GM19455 (cell line): ENCODE data around the gene CCSAP.
"Not testable (repeated sequence)": the region's sequence is repeated elsewhere in the genome, so short reads cannot be mapped to it uniquely, and the experiment has no call there.

ENCODE experiments used
- ATAC-seq: cut with Tn5 transposase; IDR thresholded peaks from one replicate; pipeline ENCODE4 v1.9.1; 2021; ENCODE audit not compliant: unreplicated experiment

The CCSAP gene

DNA sequence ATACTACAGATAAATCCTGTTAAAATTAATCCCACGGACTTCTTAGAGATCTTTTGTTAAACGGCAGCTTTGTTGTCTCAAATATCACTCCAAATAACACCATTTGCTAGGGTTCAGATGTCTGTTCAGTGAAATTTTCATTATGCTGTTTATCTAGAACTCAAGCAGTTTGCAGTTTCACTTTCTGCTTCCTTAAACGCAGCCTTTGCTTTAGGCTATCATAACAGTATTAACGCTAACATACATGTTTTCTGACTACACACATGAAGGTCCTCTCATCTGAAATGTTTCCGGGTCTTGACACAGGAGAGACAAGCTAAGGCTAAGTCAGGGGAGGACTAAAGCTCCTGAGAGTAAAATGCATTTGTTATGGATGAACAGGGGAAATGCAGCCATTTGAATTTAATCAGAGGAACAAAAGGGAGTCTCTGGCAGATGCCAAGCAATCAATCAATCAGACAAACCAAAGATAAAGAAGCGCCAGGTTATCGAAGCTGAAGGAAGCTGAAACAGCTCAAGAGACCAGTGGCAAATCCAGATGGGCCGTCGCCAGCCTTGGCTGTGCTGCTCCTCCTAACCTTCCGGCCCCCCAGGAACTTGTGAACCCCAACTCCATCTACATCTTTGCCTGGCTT, 16.9 kb downstream of the CCSAP start:
- ATAC-seq: no peak

DNA sequence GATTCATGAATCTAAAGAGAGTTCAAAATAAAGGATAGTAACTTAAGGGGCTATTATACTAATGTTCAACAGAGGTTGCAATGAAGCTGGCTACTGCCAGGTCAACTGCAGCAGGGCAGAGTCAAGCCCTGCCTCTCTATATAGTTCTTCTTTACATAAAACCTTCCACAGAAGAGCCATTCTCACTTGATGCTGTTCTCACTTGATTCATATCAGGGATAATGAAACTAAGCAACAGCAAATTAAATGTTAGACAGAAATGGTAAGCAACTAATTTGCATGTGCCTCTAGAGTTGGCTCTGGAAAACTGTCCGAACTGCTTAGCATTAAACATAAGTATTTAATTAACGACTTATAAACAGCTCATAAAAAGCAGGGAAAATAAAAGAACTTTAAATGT, 17.4 kb downstream of the CCSAP start:
- ATAC-seq: no peak

DNA sequence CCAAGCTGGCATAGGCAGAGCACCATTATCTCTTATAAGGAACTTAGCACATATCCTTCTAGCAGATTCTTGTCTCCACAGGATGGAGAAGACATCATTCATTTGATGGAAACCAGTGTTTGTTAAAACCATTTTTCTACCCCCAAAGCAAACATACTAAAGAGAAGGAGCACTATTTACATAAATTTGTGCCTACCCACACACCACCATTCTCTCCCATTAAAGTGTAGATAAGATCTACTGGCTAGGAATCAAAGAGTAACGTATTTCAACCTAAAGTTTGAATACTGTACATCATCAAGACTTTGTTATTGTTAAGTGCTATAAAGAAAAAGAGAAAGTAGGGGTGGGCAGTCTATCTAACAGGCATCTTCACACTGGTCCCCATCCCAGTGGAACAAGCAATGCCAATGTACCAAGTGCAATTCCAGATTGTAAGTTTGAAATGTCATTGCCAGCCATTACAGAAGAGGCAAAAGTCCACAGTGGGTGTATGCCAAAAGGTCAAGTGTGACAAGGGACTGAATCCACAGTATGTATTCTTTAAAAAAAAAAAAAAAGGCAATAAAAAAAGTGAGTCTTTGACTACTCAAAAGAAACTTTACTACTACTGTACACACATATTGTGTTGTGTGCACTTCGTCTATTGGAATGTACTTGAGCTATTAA, 18.8 kb downstream of the CCSAP start:
- ATAC-seq: no peak

DNA sequence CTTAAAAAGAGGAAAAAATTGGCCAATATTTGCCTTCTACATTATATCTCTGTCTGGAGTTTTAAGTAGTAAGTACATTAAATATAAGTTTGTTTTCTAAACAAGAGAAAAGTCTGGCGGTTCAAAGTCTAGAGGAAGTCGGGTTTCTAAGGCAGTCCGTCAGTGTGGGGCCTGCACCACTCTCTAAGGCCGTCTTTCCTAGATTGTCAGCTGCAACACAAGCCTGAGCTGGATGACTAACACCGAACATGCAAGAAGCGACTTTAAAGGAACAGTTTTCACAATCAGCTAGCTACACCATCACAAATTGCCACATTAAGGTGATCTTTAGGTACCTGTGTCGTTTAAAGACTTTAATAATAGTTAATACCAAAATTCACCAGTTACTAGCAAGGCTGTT, 19.6 kb downstream of the CCSAP start:
- no peak for ATAC-seq

DNA sequence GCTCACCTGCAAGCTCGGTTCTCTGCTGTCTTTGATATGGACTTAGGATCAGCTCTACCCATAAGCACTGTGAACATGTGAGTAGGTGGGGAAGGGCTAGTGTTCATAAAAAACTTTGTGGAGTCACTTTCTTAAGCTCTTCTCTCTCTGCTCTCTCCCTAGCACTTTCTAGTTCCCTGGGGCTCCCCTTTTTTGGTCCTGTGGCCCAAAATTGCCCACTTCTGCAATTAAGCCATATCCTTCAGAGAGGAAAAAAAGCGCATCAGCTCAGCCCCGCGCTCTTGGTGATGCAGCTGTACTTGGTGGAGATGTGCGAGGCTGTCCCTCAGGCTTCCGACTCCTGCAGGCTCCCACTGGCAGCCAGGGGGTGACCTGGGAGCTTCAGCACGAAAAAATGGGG, 23.4 kb downstream of the CCSAP start:
- no peak for ATAC-seq

DNA sequence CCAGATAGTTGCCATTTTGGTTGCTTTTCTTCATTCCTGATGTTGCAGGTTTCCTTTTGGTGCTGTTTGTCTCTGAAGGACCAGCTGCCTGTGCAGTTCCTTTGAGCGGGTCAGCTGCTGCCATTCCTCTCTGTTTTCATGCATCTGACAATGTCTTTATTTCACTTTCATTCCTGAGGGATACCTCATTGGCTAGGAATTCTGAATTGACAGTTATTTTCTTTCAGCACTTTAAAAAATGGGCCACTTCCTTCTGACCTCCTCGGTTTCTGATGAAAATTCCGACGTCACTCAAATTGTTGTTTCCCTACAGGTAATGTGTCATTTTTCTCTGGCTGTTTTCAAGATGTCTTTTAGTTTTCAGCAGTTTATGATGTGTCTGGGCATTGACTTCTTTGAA, 24.8 kb downstream of the CCSAP start:
- ATAC-seq: no peak

DNA sequence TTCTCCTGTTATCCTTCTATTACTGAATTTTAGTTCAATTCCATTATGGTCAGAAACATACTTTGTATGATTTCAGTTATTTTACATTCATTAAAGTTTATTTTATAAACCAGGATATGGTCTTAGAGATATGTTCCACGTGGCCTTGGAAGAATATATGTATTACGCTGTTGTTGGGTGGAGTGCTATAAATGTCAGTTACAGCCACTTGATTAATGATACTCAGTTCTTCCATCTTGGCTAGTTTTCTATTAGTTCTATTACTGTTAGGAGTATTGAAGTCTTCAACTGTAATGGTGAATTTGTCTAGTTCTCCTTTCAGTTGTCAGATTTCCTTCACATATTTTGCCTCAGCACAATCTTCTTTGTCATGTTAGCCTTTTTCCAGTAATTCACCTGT, 26.7 kb downstream of the CCSAP start:
- ATAC-seq: no peak

DNA sequence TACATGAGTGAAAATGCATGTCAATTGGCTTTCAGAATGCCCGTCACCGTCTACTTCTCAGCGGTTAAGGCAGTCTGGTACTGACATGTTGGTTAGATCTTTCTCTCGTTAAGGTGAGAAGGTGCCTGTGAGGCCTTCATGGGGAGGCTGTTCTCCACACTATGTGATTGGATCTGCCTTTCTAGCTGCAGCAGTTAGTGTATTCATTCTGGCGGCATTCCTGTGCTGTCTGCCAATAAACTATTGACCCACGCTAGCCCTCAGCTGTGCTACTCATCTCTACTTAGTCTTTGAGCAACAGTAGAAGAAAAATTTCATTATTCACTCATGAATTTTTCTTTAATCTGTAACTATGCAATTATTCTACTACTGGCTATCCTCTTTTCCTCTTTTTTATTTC, 32.0 kb downstream of the CCSAP start:
- ATAC-seq: no peak

DNA sequence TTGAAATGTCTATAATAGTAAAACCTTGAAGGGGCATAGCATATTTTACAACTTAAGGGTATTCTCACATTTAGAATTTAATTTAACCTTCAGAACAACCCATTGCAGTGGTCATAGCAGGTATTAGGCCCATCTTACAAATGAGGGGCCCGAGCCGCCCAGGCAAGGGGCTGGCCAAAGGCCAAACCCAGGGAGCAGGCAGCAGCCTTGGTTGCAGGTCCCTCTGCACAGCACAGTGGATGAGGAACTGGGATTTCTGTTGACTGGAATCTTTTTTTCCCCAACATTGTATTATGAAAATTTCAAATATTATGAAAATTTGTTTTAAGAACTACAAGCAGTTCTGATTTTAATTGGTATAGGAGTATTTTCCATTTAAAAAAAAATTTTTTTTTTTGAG, 33.2 kb downstream of the CCSAP start:
- no peak for ATAC-seq

DNA sequence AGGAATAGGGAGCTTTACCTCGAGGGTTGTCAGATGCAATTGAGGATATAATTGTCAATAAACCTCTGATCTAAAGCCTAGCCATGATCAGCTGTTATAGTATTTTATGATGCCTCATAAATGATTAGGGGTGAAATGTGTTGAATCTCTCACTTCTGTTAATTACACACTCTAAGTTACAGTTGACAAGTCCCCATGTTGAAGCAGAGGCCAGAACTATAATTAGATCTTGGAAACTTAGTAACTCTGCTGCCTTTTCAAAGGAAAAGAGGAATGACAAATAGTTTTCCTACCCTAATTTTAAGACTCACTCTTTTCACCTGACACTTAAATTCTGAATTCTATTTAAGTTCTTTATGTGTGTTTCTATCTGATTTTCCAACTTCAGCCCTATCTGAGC, 33.8 kb downstream of the CCSAP start:
- ATAC-seq: no peak

DNA sequence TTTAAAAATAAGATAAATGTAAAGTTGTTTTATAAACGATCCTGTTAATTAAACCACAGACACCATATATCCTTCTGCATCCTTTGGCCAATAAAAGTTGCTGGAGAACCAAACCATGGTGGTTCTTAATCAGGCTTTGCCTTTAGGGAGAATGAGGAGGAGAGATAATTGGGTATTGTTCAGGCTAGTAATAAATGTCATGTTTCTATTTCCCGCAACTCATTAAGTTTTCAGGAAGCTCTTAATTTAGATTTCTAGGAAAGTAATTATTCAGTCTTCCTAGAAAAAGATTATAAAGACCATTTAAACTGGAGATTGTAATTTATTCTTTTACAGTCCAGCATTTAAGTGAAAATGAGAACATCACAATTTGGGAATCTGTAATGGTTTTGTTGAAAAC, 37.5 kb downstream of the CCSAP start:
- no peak for ATAC-seq

DNA sequence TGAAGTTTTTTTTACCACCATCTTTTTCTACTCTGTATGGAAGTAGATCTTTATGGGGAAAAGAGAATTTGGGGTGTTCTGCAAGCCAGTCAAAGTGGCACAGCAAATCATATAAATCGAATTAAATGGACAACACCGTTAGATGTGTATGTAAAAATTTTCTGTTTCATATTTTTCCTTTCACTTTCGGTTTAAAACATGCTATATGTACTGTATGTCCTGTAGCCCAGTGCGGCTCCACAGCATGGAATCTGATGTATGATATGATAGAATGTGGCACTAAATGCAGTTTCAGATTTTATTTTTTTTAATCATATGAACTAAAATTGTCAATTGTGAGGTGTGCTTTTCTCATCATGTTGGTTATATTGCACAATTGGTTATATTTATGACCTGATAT, 39.0 kb downstream of the CCSAP start:
- ATAC-seq: no peak

DNA sequence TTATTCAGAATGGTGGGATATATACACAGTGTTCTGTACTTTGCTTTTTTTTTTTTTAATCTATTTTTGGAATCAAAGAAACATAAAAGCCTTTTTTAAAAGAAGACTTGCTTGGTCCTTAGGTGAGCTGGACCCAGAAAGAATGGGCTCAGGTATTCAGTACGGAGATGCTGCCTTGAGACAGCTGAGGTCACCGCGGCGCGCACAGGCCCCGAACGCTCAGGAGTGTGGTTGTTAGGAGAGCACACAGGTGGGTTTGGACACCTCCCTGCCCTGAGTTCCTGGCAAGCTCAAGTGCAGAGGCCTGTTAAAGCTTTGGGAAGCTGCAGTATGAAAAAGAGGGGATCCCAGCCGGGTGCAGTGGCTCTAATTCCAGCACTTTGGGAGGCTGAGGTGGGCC, 40.1 kb downstream of the CCSAP start:
- no peak for ATAC-seq

DNA sequence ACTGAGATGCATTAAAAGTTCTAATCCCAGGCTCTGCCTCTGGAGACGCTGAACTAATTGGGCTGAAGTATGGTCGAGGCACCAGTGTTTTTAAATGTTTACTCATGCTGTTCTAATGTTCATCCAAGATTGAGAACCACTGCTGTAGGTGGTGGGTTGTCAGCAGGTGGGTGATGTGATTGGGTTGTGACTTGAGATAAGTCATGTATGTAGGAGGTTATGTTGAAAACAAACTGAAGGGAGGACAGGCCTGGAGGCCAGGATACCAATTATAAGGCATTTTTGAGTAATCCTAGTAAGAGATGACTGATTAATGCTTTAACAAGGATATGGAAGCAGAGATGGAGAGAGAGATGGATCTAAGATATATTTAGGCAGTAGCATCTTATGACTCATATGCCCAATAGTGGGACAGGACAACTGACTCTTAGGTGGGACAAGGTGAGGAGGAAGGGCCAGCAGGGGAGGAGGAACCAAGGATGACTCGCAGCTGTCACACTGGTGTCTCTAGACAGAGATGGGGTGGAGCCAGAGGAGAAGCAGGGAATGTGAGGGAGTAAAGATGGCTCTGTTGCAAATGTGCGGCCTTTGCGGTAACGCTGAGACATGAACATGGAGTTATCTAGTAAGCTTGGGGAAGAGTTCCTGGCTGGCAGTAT, 42.6 kb downstream of the CCSAP start:
- ATAC-seq: no peak

DNA sequence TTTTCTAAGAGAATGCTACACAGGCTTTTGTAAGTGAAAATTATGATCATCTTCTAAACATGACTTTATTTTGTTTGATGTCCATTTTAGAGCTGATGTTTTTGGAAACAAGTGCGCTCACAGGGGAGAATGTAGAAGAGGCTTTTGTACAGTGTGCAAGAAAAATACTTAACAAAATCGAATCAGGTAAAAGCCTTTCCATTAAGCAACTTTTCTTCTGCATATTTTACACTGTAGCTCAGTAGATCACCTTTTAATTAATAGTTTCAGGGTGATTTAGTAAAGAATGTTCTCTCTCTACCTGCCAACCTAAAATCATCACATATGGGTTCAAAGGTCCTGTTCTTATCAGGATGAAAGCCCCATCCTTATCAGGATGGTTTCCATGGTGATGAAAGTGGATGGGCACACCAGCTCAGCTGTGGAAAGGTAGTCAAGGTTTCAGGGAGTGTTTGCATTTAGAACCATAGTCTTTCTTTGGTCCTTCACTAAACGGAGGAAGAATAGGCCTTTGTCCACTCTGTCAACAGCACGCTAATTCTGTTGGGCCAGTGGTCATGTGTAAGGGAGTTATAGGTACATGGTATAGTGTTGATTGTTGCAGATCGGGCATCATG, 43.9 kb downstream of the CCSAP start:
- ATAC-seq: no peak

DNA sequence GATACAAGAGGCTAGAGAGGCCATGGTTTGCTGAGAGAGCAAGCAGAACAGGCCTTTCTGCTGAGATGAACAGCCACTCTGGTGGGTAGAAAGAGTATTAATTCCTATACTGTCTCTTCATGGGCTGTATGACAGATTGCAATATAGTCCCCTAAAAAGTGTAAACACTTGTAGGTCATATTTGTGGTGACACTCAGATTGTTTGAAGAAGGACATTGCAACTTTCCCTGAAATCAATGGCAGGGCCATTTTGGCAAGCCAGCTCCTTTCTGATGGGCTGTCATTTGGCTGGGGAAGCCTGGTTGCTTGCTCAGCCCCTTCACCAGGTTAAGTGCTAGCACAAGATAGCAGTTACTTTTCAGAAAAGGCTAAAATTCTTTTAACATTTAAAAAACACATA, 44.4 kb downstream of the CCSAP start:
- ATAC-seq: no peak

DNA sequence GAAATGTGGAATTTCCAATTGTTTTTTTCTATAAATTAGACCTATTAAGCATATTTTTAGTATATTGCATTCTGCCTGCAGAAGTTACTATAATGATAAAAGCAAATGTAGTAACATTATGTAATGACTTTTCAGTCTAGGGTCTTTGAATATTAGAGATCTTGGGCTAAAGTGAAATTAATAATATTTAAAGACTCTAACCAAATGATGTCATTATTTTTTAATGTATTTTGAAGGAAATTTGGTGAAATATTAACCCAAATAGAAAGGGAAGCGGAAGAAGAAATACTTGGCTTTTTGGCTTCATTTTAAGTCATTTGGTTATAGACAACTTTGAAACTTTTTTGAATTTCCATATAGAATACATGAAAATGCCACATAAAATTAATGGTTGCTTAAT, 45.1 kb downstream of the CCSAP start:
- ATAC-seq: no peak

DNA sequence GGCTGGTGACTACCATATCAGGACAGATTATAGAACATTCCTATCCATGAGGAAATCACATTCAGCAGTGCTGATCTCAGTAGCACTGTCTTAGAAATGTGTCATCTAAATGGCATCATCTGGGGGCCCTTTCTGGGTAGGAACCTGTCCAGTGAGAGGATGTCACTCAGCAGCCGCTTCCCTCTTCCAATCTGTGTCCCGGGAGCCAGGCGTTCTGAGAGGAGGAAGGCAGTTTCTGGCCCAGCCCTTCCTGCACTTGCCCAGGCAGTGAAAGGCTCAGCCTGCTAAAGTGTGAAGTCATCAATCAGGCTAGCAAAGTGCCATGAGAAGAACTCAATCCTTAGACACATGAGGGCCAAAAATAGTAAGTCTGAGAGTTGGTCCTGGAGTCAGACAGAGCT, 46.3 kb downstream of the CCSAP start:
- ATAC-seq: no peak

DNA sequence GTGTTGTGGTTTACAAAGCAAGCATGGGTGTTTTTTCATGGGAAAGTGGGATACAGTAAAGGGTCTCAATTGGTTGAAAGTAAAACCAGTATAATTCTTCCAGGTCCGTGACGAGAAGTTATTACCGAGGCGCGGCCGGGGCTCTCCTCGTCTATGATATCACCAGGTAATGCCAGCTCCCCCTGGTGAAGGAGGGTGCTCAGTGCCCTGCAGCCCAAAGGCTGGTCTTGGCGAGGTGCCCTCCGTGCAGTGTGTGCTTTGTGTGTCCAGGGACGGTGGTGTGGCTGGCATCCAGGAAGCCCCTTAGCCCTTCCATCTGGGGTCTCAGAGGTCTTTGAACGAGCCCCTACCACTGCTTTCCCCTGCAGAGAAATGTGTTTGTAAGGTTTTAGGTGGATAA, 47.1 kb downstream of the CCSAP start:
- no peak for ATAC-seq

DNA sequence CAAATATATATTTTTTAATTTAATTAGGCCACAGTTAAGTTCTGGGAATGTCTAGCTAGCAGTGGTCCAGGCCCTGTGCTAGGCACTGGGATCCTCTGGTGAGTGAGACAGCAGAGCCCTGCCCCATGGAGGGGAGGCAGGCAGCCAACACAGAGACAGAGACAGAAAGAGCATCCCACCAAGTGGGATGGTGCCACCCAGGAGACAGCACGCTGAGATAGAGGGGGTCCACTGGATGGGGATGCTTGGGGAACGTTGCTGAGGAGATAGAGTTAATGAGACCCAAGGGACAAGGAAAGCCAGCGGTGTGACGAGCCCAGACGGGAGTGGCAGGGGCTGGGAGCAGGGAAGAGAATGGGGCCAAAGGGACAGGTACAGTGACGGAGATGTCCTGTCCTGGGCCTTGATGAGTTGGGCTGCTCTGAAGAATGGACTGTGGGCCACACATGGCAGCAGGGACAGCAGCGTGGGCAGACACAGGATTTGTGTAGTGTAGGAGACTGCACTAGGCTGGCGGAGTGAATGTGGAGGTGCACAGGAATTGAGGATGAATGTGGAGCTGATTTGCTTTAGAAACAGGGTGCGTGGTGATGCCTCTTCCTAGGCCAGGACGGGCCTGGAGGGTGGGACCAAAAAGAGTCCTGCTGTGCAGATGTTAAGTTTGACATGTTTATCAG, 49.2 kb downstream of the CCSAP start:
- ATAC-seq: no peak

DNA sequence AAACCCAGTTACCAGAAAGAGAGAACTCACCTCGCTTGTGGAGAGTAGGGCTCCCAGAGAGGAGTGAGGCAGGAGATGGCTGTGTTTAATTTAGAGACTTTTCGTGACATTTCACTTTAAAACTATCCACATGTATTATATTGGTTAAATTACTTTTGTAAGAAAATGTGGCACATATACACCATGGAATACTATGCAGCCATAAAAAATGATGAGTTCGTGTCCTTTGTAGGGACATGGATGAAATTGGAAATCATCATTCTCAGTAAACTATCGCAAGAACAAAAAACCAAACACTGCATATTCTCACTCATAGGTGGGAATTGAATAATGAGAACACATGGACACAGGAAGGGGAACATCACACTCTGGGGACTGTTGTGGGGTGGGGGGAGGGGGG, 51.2 kb downstream of the CCSAP start:
- not testable (repeated sequence) for ATAC-seq

DNA sequence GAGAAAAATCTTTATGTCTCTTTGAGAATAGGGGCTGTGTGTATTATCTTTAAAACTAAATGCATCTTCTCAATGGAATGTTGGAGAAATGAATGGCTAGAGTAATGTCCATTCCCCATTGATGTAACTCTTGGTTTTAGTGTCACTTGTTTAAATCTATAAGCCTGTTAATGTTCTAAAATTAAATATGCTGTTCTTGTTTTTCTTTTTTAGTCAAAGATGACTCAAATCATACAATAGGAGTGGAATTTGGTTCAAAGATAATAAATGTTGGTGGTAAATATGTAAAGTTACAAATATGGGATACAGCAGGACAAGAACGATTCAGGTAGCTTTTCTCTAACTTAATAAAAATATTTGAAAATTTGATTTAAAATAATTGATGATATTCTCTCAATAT, 54.3 kb downstream of the CCSAP start:
- no peak for ATAC-seq
